ENCODE measurements around the gene TNPO1. TPM values are rescaled to one million over a fixed set of nuclear protein-coding genes. Genes with fewer than 3 reads are reported as not detected.

TNPO1 gene
- total and polyA plus RNA-seq, 2 of the 13 experiments (the other 11 are each of a cell fraction or from before 2014, with no cell fraction given): 26.7 to 123 TPM

GRCh38 chr5:72943307-72943706, 126.8 kb downstream of the TNPO1 start (continued):
- TF ChIP-seq KAT2B (IDR thresholded peaks at IDR 0.05; ENCODE audit: borderline replicate concordance, low read depth, low read length) (no peak), XBP1 (CRISPR knock-in tag; IDR thresholded peaks at IDR 0.05) (no peak), TFAP4 (IDR thresholded peaks at IDR 0.05; ENCODE audit: borderline replicate concordance, low read depth) (no peak), HDAC2 (CRISPR knock-in tag; IDR thresholded peaks at IDR 0.05) (no peak), ZNF609 (CRISPR knock-in tag; IDR thresholded peaks at IDR 0.05; ENCODE audit: borderline replicate concordance) (no peak)

GRCh38 chr5:72947498-72947897, 131.0 kb downstream of the TNPO1 start:
- no peak overlapping the region for H3K4me2 ChIP-seq (ENCODE audit: low read depth, low read length)
- in situ Hi-C loops (cut with HindIII; ENCODE audit: extremely low pct_ligation_motif_present, low pct_unique_long_range_greater_than_20kb): no loop called here
- ChIA-PET POLR2A (no interaction called here), CTCF (ENCODE audit: low intra/inter-chr PET ratio, low total read pairs) (no interaction called here)
- H3K4me3 ChIP-seq (replicated peaks in 1 of 3; ENCODE audit: insufficient read depth in 1 of 3, low read depth in 2 of 3, low read length in 3 of 3): no peak overlapping the region
- H3K27ac ChIP-seq (ENCODE audit: extremely low read length, insufficient read depth, low read length): no peak overlapping the region
- no peaks in the 10 kb centered on the region for H3K79me2 ChIP-seq (ENCODE audit: insufficient read depth, low read length)
- ATAC-seq (no peak), FAIRE-seq (no peak), DNase-seq (ENCODE audit: low spot score) (no peak)
- H3K36me3 ChIP-seq (replicated peaks in 1 of 2; ENCODE audit: control insufficient read depth in 1 of 2, insufficient read depth in 2 of 2, low read length in 2 of 2): no peaks in the 10 kb centered on the region
- H3K27me3 ChIP-seq (ENCODE audit: control insufficient read depth in 1 of 2, insufficient read depth in 2 of 2, low read length in 2 of 2): no peaks in the 10 kb centered on the region
- H3K9me3 ChIP-seq (ENCODE audit: low read length): no peaks in the 10 kb centered on the region
- H3K4me1 ChIP-seq (ENCODE audit: insufficient read depth, low read length): peaks cover 13% of the 10 kb centered on the region
- no TSS peak for BruUV-seq (replicated peaks)
- intact Hi-C loops (cut with micrococcal nuclease; ENCODE audit: unreplicated experiment): no loop called here
- no peak overlapping the region for H3K9ac ChIP-seq (ENCODE audit: insufficient read depth, low read depth, low read length)
- H4K20me1 ChIP-seq (ENCODE audit: insufficient read depth, low read length): no peaks in the 10 kb centered on the region
- H2AFZ ChIP-seq (ENCODE audit: low read length): no peak overlapping the region
- TF ChIP-seq ZNF230 (CRISPR knock-in tag; IDR thresholded peaks at IDR 0.05) (no peak), RARA (CRISPR knock-in tag; IDR thresholded peaks at IDR 0.05) (no peak), ZNF138 (CRISPR knock-in tag; IDR thresholded peaks at IDR 0.05; ENCODE audit: low read depth) (no peak), ZBTB33 (CRISPR knock-in tag; IDR thresholded peaks at IDR 0.05) (no peak), HDAC6 (IDR thresholded peaks at IDR 0.05; ENCODE audit: low read depth, low read length) (no peak), HNRNPH1 (optimal IDR thresholded peaks at IDR 0.05; ENCODE audit: low read depth, low read length) (no peak), ZBTB39 (CRISPR knock-in tag; IDR thresholded peaks at IDR 0.05) (no peak), MBNL3 (CRISPR knock-in tag; conservative IDR thresholded peaks at IDR 0.05) (no peak), NFE2L2 (IDR thresholded peaks at IDR 0.05; ENCODE audit: low read length) (no peak), KDM1A (CRISPR knock-in tag; IDR thresholded peaks at IDR 0.05) (no peak), PHF20 (CRISPR knock-in tag; IDR thresholded peaks at IDR 0.05) (no peak)
